Activated T-cell treated with anti-CD3 and anti-CD28 coated beads, Interleukin-2, amount 50 U/mL, for 24 hours (primary cell): ENCODE data around the gene RHOT2.
A peak's percentile ranks its signal among the peaks of the same experiment; 100 is the strongest.

ENCODE experiments used
- DNase-seq: peaks from one replicate; pipeline ENCODE4 v3.0.0-alpha.2; 2020
- H3K27ac Mint-ChIP-seq: 2 replicates; pipeline ENCODE4 v1.8.0; 2020; ENCODE audit warnings: mild to moderate bottlenecking, mixed read lengths
- H3K27me3 Mint-ChIP-seq: 2 replicates; pipeline ENCODE4 v1.8.0; 2020; ENCODE audit warnings: mixed read lengths
- H3K36me3 Mint-ChIP-seq: 2 replicates; pipeline ENCODE4 v1.8.0; 2020; ENCODE audit warnings: low read depth, mixed read lengths
- H3K4me1 Mint-ChIP-seq: 2 replicates; pipeline ENCODE4 v1.8.0; 2020; ENCODE audit warnings: low read depth, mixed read lengths
- H3K4me3 Mint-ChIP-seq: 2 replicates; pipeline ENCODE4 v1.8.0; 2020; ENCODE audit warnings: mild to moderate bottlenecking, moderate library complexity, mixed read lengths
- H3K9me3 Mint-ChIP-seq: 2 replicates; pipeline ENCODE4 v1.8.0; 2020; ENCODE audit warnings: mixed read lengths

Gene RHOT2

GRCh38 chr16:629185-629832 lies 38.6 kb upstream of the RHOT2 start:
- no peak overlapping the region for H3K4me3 Mint-ChIP-seq
- peaks cover 1% of the 10 kb centered on the region for H3K4me1 Mint-ChIP-seq
- H3K27me3 Mint-ChIP-seq, result no peaks in the 10 kb centered on the region
- no peak for DNase-seq
- peak overlapping the region; percentile 33 for H3K27ac Mint-ChIP-seq
- H3K9me3 Mint-ChIP-seq, result no peaks in the 10 kb centered on the region
- peaks cover 32% of the 10 kb centered on the region for H3K36me3 Mint-ChIP-seq

- Mint-ChIP-seq H3K4me3 (no peak overlapping the region), H3K9me3 (no peaks in the 10 kb centered on the region), H3K27ac (no peak overlapping the region), H3K36me3 (peaks cover 37% of the 10 kb centered on the region), H3K4me1 (peaks cover 4% of the 10 kb centered on the region), H3K27me3 (no peaks in the 10 kb centered on the region)
- no peak for DNase-seq
These were observed 38.1 kb upstream of the RHOT2 start for GRCh38 chr16:629833-630248.

GRCh38 chr16:630249-630814 lies 37.6 kb upstream of the RHOT2 start:
- Mint-ChIP-seq H3K4me1 (peaks cover 5% of the 10 kb centered on the region), H3K27ac (no peak overlapping the region), H3K27me3 (no peaks in the 10 kb centered on the region), H3K36me3 (peaks cover 38% of the 10 kb centered on the region), H3K4me3 (no peak overlapping the region), H3K9me3 (no peaks in the 10 kb centered on the region)
- DNase-seq, result no peak

GRCh38 chr16:630815-631405 lies 37.0 kb upstream of the RHOT2 start, which contains the start of gene WFIKKN1:
TSS of gene WFIKKN1 (plus strand) at chr16:630985. CDS start at chr16:631254, 269 bp downstream.
- peaks cover 5% of the 10 kb centered on the region for H3K4me1 Mint-ChIP-seq
- DNase-seq, result peak; percentile 40
- H3K27ac Mint-ChIP-seq, result no peak within 1 kb of the TSS
- H3K27me3 Mint-ChIP-seq, result no peaks in the 10 kb centered on the region
- H3K9me3 Mint-ChIP-seq, result no peaks in the 10 kb centered on the region
- peaks cover 39% of the 10 kb centered on the region for H3K36me3 Mint-ChIP-seq
- no peak within 1 kb of the TSS for H3K4me3 Mint-ChIP-seq

GRCh38 chr16:631808-632358 lies 36.0 kb upstream of the RHOT2 start:
- Mint-ChIP-seq H3K4me1 (peaks cover 11% of the 10 kb centered on the region), H3K27me3 (no peaks in the 10 kb centered on the region), H3K27ac (no peak overlapping the region), H3K4me3 (no peak overlapping the region), H3K9me3 (no peaks in the 10 kb centered on the region), H3K36me3 (peaks cover 36% of the 10 kb centered on the region)
- no peak for DNase-seq

GRCh38 chr16:632486-633335 lies 35.2 kb upstream of the RHOT2 start:
- Mint-ChIP-seq H3K4me1 (peaks cover 15% of the 10 kb centered on the region), H3K9me3 (no peaks in the 10 kb centered on the region), H3K36me3 (peaks cover 30% of the 10 kb centered on the region), H3K27ac (no peak overlapping the region), H3K4me3 (no peak overlapping the region), H3K27me3 (no peaks in the 10 kb centered on the region)
- DNase-seq, result no peak

GRCh38 chr16:633336-634050 lies 34.4 kb upstream of the RHOT2 start:
- Mint-ChIP-seq H3K4me1 (peaks cover 15% of the 10 kb centered on the region), H3K27ac (no peak overlapping the region), H3K4me3 (no peak overlapping the region), H3K27me3 (no peaks in the 10 kb centered on the region), H3K36me3 (peaks cover 23% of the 10 kb centered on the region), H3K9me3 (no peaks in the 10 kb centered on the region)
- DNase-seq, result no peak

GRCh38 chr16:634051-634670 lies 33.8 kb upstream of the RHOT2 start:
- no peak for DNase-seq
- peak overlapping the region; percentile 81 for H3K27ac Mint-ChIP-seq
- H3K27me3 Mint-ChIP-seq, result no peaks in the 10 kb centered on the region
- peaks cover 15% of the 10 kb centered on the region for H3K4me1 Mint-ChIP-seq
- H3K4me3 Mint-ChIP-seq, result peak overlapping the region; percentile 86
- no peaks in the 10 kb centered on the region for H3K9me3 Mint-ChIP-seq
- peaks cover 21% of the 10 kb centered on the region for H3K36me3 Mint-ChIP-seq

- peak overlapping the region; percentile 86 for H3K4me3 Mint-ChIP-seq
- H3K9me3 Mint-ChIP-seq, result no peaks in the 10 kb centered on the region
- no peak for DNase-seq
- H3K4me1 Mint-ChIP-seq, result peaks cover 15% of the 10 kb centered on the region
- H3K36me3 Mint-ChIP-seq, result peaks cover 21% of the 10 kb centered on the region
- H3K27ac Mint-ChIP-seq, result peak overlapping the region; percentile 81
- no peaks in the 10 kb centered on the region for H3K27me3 Mint-ChIP-seq
These were observed 32.9 kb upstream of the RHOT2 start for GRCh38 chr16:634996-635395.

- peak overlapping the region; percentile 86 for H3K4me3 Mint-ChIP-seq
- H3K36me3 Mint-ChIP-seq, result peaks cover 21% of the 10 kb centered on the region
- H3K4me1 Mint-ChIP-seq, result peaks cover 17% of the 10 kb centered on the region
- H3K27me3 Mint-ChIP-seq, result no peaks in the 10 kb centered on the region
- peak; percentile 60 for DNase-seq
- H3K9me3 Mint-ChIP-seq, result no peaks in the 10 kb centered on the region
- peak overlapping the region; percentile 47 for H3K27ac Mint-ChIP-seq
These were observed 32.2 kb upstream of the RHOT2 start for GRCh38 chr16:635573-636205.

- H3K27me3 Mint-ChIP-seq, result no peaks in the 10 kb centered on the region
- peaks cover 21% of the 10 kb centered on the region for H3K36me3 Mint-ChIP-seq
- H3K4me1 Mint-ChIP-seq, result peaks cover 17% of the 10 kb centered on the region
- peak within 1 kb of the TSS; percentile 98 for H3K27ac Mint-ChIP-seq
- DNase-seq, result peak; percentile 99
- peak within 1 kb of the TSS; percentile 86 for H3K4me3 Mint-ChIP-seq
- no peaks in the 10 kb centered on the region for H3K9me3 Mint-ChIP-seq
These were observed 31.5 kb upstream of the RHOT2 start, which contains the start of gene METTL26 for GRCh38 chr16:636206-637080. TSS of gene METTL26 (minus strand) at chr16:636305. CDS start at chr16:636290, 15 bp downstream.
